ENCODE measurements around the gene LRRTM1.

LRRTM1 gene

GRCh38 chr2:80281049-80281448 lies 23.5 kb downstream of the LRRTM1 start:
- Mint-ChIP-seq H3K4me3 (no peak overlapping the region), H3K4me1 (no peaks in the 10 kb centered on the region), H3K27ac (no peak overlapping the region), H3K9me3 (peaks cover 8% of the 10 kb centered on the region), H3K36me3 (no peaks in the 10 kb centered on the region)
- ATAC-seq, result no peak
- DNase-seq (ENCODE audit: low spot score in 2 of 2), result no peak

DNA sequence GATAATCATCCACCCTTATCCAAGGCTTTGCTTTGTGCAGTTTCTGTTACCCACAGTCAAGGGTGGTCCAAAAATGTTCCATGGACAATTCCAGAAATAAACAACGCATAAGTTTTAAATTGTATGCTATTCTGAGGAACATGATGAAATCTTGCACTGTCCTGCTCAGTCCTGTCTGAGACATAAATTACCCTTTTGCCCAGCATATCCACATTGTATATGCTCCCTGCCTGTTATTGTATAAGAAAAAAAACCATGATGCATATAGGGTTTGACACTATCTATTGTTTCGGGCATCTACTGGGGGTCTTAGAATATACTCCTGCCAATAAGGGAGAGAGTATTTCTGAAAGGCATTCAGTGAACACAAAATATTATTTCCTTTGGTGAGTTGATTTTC lies 24.0 kb downstream of the LRRTM1 start:
- no peaks in the 10 kb centered on the region for H3K36me3 Mint-ChIP-seq

GRCh38 chr2:80269806-80270205 lies 34.7 kb downstream of the LRRTM1 start:
- no peaks in the 10 kb centered on the region for H3K4me1 Mint-ChIP-seq
- no peaks in the 10 kb centered on the region for H3K36me3 Mint-ChIP-seq
- no peak overlapping the region for H3K27ac Mint-ChIP-seq
- H3K9me3 Mint-ChIP-seq, result peaks cover 19% of the 10 kb centered on the region
- no peak for ATAC-seq
- no peak overlapping the region for H3K4me3 Mint-ChIP-seq
- no peak for DNase-seq (ENCODE audit: low spot score in 2 of 2)

More for the DNA sequence above, 24.0 kb downstream of the LRRTM1 start:
- Mint-ChIP-seq H3K4me1 (no peaks in the 10 kb centered on the region), H3K9me3 (peaks cover 8% of the 10 kb centered on the region), H3K27ac (no peak overlapping the region), H3K4me3 (no peak overlapping the region)
- no peak for ATAC-seq
- DNase-seq (ENCODE audit: low spot score in 2 of 2), result no peak

DNA sequence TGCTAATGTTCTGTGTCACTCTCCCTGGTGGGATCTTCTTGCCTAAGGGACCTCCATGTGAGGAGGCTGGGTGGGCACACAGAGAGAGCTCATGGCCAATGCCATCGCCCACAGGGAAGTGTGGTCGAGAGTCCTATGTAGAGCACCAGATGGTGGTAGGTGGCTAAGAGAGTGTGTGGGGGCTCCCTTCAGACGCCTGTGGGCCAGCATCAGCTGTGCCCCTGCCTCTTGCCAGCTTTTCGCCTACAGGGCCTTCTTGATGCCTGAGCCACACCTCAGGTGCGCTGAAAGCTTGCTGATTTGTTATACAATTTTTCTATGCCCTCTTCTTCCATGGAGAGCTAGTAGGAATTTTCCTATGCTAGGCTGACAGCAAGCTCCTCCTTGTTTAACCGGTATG lies 38.3 kb downstream of the LRRTM1 start:
- H3K4me1 Mint-ChIP-seq, result no peaks in the 10 kb centered on the region
- DNase-seq (ENCODE audit: low spot score in 2 of 2) (no peak), ATAC-seq (no peak)
- peaks cover 18% of the 10 kb centered on the region for H3K9me3 Mint-ChIP-seq
- no peak overlapping the region for H3K27ac Mint-ChIP-seq
- H3K36me3 Mint-ChIP-seq, result no peaks in the 10 kb centered on the region
- no peak overlapping the region for H3K4me3 Mint-ChIP-seq

- Mint-ChIP-seq H3K36me3 (no peaks in the 10 kb centered on the region), H3K4me3 (no peak overlapping the region), H3K27ac (no peak overlapping the region), H3K4me1 (no peaks in the 10 kb centered on the region), H3K9me3 (peaks cover 6% of the 10 kb centered on the region)
- no peak for DNase-seq (ENCODE audit: low spot score in 2 of 2)
- ATAC-seq, result no peak
Observed at GRCh38 chr2:80259292-80259691, 45.3 kb downstream of the LRRTM1 start.

GRCh38 chr2:80258793-80259192 lies 45.8 kb downstream of the LRRTM1 start:
- Mint-ChIP-seq H3K27ac (no peak overlapping the region), H3K36me3 (no peaks in the 10 kb centered on the region), H3K9me3 (peaks cover 6% of the 10 kb centered on the region), H3K4me3 (no peak overlapping the region), H3K4me1 (no peaks in the 10 kb centered on the region)
- DNase-seq (ENCODE audit: low spot score in 2 of 2) (no peak), ATAC-seq (no peak)

GRCh38 chr2:80258341-80258740 lies 46.2 kb downstream of the LRRTM1 start:
- H3K9me3 Mint-ChIP-seq, result peaks cover 10% of the 10 kb centered on the region
- ATAC-seq (no peak), DNase-seq (ENCODE audit: low spot score in 2 of 2) (no peak)
- H3K27ac Mint-ChIP-seq, result no peak overlapping the region
- no peaks in the 10 kb centered on the region for H3K4me1 Mint-ChIP-seq
- no peak overlapping the region for H3K4me3 Mint-ChIP-seq
- H3K36me3 Mint-ChIP-seq, result no peaks in the 10 kb centered on the region

GRCh38 chr2:80257450-80257849 lies 47.1 kb downstream of the LRRTM1 start:
- DNase-seq (ENCODE audit: low spot score in 2 of 2), result no peak
- no peaks in the 10 kb centered on the region for H3K4me1 Mint-ChIP-seq

GRCh38 chr2:80256782-80257167 lies 47.8 kb downstream of the LRRTM1 start:
- no peaks in the 10 kb centered on the region for H3K4me1 Mint-ChIP-seq
- H3K27ac Mint-ChIP-seq, result no peak overlapping the region
- no peak for DNase-seq (ENCODE audit: low spot score in 2 of 2)
- H3K36me3 Mint-ChIP-seq, result no peaks in the 10 kb centered on the region
- H3K4me3 Mint-ChIP-seq, result no peak overlapping the region
- no peak for ATAC-seq
- H3K9me3 Mint-ChIP-seq, result peaks cover 7% of the 10 kb centered on the region

More at GRCh38 chr2:80257450-80257849, 47.1 kb downstream of the LRRTM1 start:
- Mint-ChIP-seq H3K36me3 (no peaks in the 10 kb centered on the region), H3K9me3 (peaks cover 7% of the 10 kb centered on the region), H3K27ac (no peak overlapping the region), H3K4me3 (no peak overlapping the region)
- ATAC-seq, result no peak

DNA sequence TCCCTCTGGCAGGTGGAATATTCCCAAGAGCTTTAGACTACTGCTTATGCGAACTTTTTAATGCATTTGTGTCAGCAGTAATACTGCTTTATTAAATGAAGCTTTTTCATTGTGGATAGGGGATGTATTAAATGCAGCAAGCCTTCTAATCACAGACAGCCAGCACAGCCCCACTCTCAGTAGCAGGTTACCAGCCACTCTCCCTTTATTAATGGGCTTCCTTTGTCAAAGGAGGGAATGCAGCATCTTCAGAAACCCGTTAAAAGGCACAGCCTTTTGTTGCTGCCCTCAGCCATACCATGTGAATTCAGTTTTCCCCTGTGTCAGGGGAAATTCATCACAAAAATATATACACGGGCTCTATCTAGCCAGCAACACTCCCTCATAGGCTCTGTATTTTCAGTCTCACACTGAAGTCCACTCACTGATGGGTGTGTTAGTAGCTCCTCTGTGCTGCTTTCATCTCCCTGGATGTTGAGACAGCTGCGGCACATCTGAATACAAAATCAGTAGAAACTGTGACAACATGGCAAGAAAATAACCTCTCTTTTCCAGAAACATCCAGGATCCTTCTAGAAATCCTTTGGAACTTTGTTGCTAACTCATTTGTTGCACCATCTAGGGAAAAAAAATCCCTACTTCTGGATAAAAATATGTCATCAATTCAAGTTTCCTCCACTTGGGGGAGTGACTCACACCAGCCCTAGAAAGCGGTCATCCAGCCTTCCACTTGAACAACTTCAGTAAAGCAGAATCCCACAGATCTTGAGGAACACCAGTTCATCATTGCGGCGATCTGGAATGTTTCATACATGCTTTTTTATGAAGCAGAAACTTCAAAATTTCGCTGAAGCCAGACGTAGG lies 48.4 kb downstream of the LRRTM1 start:
- Mint-ChIP-seq H3K36me3 (no peaks in the 10 kb centered on the region), H3K9me3 (peaks cover 7% of the 10 kb centered on the region), H3K4me1 (no peaks in the 10 kb centered on the region), H3K4me3 (no peak overlapping the region), H3K27ac (no peak overlapping the region)
- no peak for DNase-seq (ENCODE audit: low spot score in 2 of 2)
- ATAC-seq, result no peak

DNA sequence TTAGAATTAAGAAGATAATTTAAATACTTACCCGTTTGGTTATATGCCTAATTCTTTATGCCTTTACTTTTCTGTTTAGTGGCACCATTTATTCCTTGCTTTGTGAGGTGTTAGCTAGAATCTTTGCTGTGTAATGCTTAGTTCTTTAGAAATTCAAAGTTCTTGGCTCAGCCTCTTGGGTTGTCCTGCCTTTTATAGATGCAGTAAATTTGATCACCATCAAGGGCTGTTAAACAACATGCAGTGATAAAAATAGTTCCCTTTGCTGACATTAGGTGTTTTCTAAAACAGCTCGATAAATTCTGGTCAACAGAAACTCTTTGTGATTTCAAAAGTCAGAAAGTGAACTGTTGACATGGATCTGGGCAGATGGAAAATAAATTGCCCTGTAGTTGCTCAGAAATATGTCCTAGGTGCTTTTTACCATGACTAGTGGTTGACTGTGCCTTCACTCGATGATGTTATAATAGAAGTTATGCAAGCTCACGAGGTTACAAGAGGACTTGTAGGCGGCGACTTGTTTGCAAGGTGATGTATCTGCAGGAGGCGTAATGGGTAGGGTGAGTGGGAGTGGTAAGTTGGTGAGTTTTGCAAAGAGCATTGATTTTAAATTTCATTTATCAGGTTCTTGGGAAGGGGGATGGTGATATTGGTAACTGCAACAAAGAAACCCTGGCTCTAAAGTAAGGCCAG lies 52.1 kb downstream of the LRRTM1 start:
- no peak for DNase-seq (ENCODE audit: low spot score in 2 of 2)
- no peaks in the 10 kb centered on the region for H3K36me3 Mint-ChIP-seq
- no peak overlapping the region for H3K27ac Mint-ChIP-seq
- no peak for ATAC-seq
- no peaks in the 10 kb centered on the region for H3K4me1 Mint-ChIP-seq
- H3K9me3 Mint-ChIP-seq, result peaks cover 15% of the 10 kb centered on the region
- H3K4me3 Mint-ChIP-seq, result no peak overlapping the region
